Mesodermal cell (in vitro differentiated cells): Measurements from ENCODE around the gene ALOX5AP.

Experiments used
- H3K27ac ChIP-seq: 2 replicates; pipeline ENCODE4 v1.7.0; 2013; ENCODE audit warnings: mild to moderate bottlenecking, low read depth, low read length, moderate library complexity; ENCODE audit not compliant: severe bottlenecking
- H3K36me3 ChIP-seq: 2 replicates; pipeline ENCODE4 v1.7.1; 2013; ENCODE audit warnings: mild to moderate bottlenecking, low read length, moderate library complexity; ENCODE audit not compliant: control insufficient read depth, insufficient read depth
- H3K4me1 ChIP-seq: one replicate; pipeline ENCODE4 v1.7.1; 2013; ENCODE audit warnings: mild to moderate bottlenecking, low read length; ENCODE audit not compliant: insufficient read depth, control insufficient read depth, poor library complexity, severe bottlenecking
- H3K4me3 ChIP-seq: 2 replicates; pipeline ENCODE4 v1.7.0; 2013; ENCODE audit warnings: low read length, control low read depth, mild to moderate bottlenecking; ENCODE audit not compliant: insufficient read depth, poor library complexity, severe bottlenecking; ENCODE audit errors: extremely low read depth
- H3K9me3 ChIP-seq: 2 replicates; pipeline ENCODE4 v1.7.1; 2013; ENCODE audit warnings: mild to moderate bottlenecking, low read length, moderate library complexity; ENCODE audit not compliant: control insufficient read depth
- WGBS, 2 experiments: methylation state at CpG; one replicate each; pipeline ENCODE4 v1.1.5; 2013; ENCODE audit warnings: missing lambda C conversion rate in 2 of 2; ENCODE audit not compliant: insufficient coverage in 2 of 2; 5-methylcytosine and 5-hydroxymethylcytosine counted together

Gene ALOX5AP

DNA sequence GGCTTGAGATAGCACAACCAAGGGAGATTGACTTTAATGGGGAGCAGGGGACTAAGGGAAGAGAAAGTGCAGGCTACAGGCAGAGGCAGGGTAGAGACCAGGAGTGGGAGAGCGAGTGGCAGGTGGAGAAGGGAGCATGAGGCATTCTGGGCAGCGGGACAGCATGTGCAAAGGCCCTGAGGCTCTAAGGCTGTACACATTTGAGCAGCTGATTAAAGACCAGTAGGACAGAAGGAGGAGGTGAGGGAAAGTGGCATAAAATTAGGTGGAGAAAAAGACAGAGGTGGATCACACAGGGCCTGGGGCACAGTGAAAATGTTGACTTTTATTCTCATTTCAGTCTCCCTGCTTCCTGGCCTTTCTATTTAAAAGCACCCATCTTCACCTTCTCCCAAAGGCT is 74.4 kb downstream of the ALOX5AP start:
- Histone ChIP-seq H3K4me3 (no peak overlapping the region), H3K27ac (no peak overlapping the region), H3K4me1 (peaks cover 19% of the 10 kb centered on the region), H3K9me3 (no peaks in the 10 kb centered on the region), H3K36me3 (no peaks in the 10 kb centered on the region)
- WGBS, 2 experiments = 95 to 100% methylated on average over 2 of the region's 2 CpGs

DNA sequence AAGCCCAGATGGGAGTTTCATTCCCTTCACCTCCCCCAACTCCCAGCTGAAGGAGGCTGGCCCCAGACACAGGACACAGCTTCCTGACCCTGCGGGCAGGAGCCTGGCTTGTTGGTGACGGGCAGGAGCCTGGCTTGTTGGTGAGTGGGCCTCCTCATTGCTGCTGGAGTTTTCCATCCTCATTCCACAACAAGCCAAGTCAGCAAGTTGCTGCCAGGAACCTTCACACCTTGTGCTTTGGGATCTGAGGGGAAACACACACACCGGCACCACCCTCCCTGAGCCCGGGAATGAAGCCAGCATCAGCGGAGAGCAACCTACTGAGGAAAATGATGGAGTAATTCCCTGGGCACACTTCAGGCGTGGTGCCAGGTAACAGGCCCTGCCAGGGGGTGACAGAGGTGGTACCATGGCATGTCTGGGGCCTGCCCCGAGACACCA is 74.9 kb downstream of the ALOX5AP start:
- no peaks in the 10 kb centered on the region for H3K9me3 ChIP-seq
- no peaks in the 10 kb centered on the region for H3K36me3 ChIP-seq
- no peak overlapping the region for H3K4me3 ChIP-seq
- peaks cover 14% of the 10 kb centered on the region for H3K4me1 ChIP-seq
- WGBS, 2 experiments = 86 to 89% methylated on average over 5 to 7 of the region's 7 CpGs
- no peak overlapping the region for H3K27ac ChIP-seq

DNA sequence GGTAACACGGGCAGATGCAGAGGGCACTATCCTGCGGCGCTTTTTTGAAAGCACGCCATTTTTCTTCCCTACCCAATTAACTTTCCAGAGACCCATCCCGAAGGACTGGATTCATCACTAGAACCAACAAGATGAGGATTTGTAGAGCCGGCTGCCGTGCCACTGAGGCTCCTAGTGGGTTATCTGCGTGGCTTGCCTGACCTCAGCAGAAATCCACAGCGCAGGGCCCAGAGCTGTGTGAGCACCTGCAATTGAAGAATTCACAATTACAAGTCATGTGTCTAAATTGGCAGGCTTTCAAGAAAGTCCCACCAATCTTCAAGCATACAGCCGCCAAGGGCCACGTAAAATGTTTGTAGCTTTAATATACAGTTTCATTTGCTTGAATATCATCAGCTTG is 75.5 kb downstream of the ALOX5AP start:
- Histone ChIP-seq H3K27ac (no peak overlapping the region), H3K9me3 (no peaks in the 10 kb centered on the region), H3K4me3 (no peak overlapping the region), H3K4me1 (peaks cover 10% of the 10 kb centered on the region), H3K36me3 (no peaks in the 10 kb centered on the region)
- 99 to 100% methylated on average over 8 to 9 of the region's 11 CpGs for WGBS, 2 experiments
